ENCODE results near the gene BIN1. TPM values are rescaled to one million over a fixed set of nuclear protein-coding genes. Genes with fewer than 3 reads are reported as not detected.
A peak's percentile ranks its signal among the peaks of the same experiment; 100 is the strongest.

Gene BIN1
- total RNA-seq, 1 donor from 2014 or later, result 62.5 TPM

DNA sequence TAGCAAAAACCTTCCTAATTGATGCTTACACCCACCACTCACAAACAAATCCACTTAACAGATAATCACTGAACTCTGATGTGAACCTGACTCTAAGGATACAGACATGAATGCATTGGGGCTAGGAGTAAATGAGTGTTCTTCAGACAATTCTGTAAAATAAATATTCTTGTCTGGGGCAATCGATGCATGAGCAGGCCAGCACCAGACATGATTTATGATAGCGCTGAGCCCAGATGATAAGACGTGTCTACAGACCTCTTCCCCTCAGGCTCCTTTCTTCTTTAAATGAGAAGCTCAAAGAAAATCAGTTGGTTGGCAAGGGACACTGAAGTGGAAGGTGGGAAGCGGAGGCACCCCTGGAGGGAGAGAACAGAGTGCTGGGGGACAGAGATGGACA is 27.3 kb upstream of the BIN1 start:
- no peaks in the 10 kb centered on the region for H3K27me3 Mint-ChIP-seq
- no peak for DNase-seq
- POLR2A ChIA-PET, result no interaction called here
- intact Hi-C loops (cut with micrococcal nuclease), result no loop called here
- no peak overlapping the region for H3K4me3 Mint-ChIP-seq
- no peak overlapping the region for H3K27ac Mint-ChIP-seq
- H3K4me1 Mint-ChIP-seq, result no peaks in the 10 kb centered on the region
- TF ChIP-seq, protein P1, sequence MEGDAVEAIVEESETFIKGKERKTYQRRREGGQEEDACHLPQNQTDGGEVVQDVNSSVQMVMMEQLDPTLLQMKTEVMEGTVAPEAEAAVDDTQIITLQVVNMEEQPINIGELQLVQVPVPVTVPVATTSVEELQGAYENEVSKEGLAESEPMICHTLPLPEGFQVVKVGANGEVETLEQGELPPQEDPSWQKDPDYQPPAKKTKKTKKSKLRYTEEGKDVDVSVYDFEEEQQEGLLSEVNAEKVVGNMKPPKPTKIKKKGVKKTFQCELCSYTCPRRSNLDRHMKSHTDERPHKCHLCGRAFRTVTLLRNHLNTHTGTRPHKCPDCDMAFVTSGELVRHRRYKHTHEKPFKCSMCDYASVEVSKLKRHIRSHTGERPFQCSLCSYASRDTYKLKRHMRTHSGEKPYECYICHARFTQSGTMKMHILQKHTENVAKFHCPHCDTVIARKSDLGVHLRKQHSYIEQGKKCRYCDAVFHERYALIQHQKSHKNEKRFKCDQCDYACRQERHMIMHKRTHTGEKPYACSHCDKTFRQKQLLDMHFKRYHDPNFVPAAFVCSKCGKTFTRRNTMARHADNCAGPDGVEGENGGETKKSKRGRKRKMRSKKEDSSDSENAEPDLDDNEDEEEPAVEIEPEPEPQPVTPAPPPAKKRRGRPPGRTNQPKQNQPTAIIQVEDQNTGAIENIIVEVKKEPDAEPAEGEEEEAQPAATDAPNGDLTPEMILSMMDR (IDR thresholded peaks at IDR 0.05), result no peak
- H3K9me3 Mint-ChIP-seq, result peaks cover 2% of the 10 kb centered on the region
- H3K36me3 Mint-ChIP-seq (ENCODE audit: low read depth), result no peaks in the 10 kb centered on the region
- CTCF ChIA-PET, result no interaction called here
- ATAC-seq (ENCODE audit: low read depth), result no peak

DNA sequence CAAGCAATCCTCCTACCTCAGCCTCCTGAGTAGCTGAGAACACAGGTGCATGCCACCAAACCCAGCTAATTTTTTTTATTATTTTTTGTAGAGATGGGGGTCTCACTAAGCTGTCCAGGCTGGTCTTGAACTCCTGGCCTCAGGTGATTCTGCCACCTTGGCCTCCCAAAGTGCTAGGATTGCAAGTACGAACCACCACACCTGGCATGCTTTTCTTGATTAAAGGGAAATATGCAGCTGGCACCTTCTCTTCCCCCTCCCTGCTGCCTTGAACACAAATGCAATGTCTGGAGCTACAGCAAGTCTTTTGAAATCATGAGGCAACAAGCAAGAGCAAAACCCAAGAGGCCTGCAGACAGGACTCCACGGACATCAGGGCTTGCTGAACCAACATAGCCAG is 26.8 kb upstream of the BIN1 start:
- DNase-seq, result no peak
- no peak for ATAC-seq (ENCODE audit: low read depth)
- no peaks in the 10 kb centered on the region for H3K27me3 Mint-ChIP-seq
- no peaks in the 10 kb centered on the region for H3K36me3 Mint-ChIP-seq (ENCODE audit: low read depth)
- no peak overlapping the region for H3K27ac Mint-ChIP-seq
- H3K9me3 Mint-ChIP-seq, result no peaks in the 10 kb centered on the region
- POLR2A ChIA-PET, result no interaction called here
- H3K4me3 Mint-ChIP-seq, result no peak overlapping the region
- H3K4me1 Mint-ChIP-seq, result peaks cover under 1% of the 10 kb centered on the region
- CTCF ChIA-PET, result no interaction called here
- TF ChIP-seq, protein P1 (IDR thresholded peaks at IDR 0.05), result no peak
- intact Hi-C loops (cut with micrococcal nuclease), result no loop called here

DNA sequence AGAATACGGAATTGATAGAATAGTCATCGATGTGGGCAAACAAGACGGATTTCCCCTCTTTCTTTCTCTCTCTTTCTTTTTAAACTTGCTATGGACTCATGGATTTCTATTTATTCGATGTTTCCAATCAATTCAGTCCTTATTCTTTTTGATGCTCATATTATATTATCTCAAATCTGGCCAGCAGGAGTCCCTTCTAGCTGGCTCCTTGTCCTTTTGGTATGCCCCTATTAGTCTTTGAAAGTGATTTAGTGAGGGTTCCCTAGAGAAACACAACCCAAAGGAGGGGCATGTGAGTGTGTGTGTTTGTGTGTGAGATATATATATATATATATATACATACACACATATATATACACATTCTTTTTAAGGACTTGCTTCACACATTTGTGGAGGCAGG is 23.5 kb upstream of the BIN1 start:
- intact Hi-C loops (cut with micrococcal nuclease), result no loop called here
- Mint-ChIP-seq H3K4me3 (no peak overlapping the region), H3K27me3 (no peaks in the 10 kb centered on the region), H3K9me3 (no peaks in the 10 kb centered on the region), H3K4me1 (peaks cover 22% of the 10 kb centered on the region), H3K36me3 (ENCODE audit: low read depth) (no peaks in the 10 kb centered on the region), H3K27ac (no peak overlapping the region)
- TF ChIP-seq, protein P1 (IDR thresholded peaks at IDR 0.05), result no peak
- POLR2A ChIA-PET, result no interaction called here
- CTCF ChIA-PET, result no interaction called here
- ATAC-seq (ENCODE audit: low read depth), result no peak
- DNase-seq, result no peak

DNA sequence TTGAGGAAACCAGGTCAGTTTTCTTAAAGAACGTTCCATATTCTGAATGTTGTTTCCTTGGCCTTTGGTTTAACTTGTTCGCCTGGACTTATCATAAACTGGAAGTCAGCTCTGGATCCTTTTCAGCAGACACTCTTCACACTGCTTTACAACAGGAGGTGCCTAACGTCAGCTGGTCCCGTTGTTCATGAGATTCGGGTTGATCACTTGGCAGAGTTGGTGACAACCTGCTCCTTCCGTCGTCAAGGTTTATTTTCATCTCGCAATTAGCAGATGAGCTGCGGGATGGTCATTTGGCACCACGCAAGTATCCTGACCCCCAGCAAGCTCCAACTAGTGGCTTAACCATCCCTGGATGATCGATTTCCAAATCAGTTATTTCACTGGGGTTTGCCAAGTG is 23.0 kb upstream of the BIN1 start:
- DNase-seq, result no peak
- no peak overlapping the region for H3K27ac Mint-ChIP-seq
- TF ChIP-seq, protein P1 (IDR thresholded peaks at IDR 0.05), result no peak
- ChIA-PET CTCF (no interaction called here), POLR2A (interaction anchor here (0.5 kb wide), 1 partner anchor 25 kb away, joined by 4 read pairs; no protein-coding TSS in a partner anchor)
- H3K36me3 Mint-ChIP-seq (ENCODE audit: low read depth), result no peaks in the 10 kb centered on the region
- H3K4me3 Mint-ChIP-seq, result no peak overlapping the region
- no peak for ATAC-seq (ENCODE audit: low read depth)
- intact Hi-C loops (cut with micrococcal nuclease), result no loop called here
- H3K4me1 Mint-ChIP-seq, result peaks cover 22% of the 10 kb centered on the region
- H3K27me3 Mint-ChIP-seq, result no peaks in the 10 kb centered on the region
- H3K9me3 Mint-ChIP-seq, result no peaks in the 10 kb centered on the region

DNA sequence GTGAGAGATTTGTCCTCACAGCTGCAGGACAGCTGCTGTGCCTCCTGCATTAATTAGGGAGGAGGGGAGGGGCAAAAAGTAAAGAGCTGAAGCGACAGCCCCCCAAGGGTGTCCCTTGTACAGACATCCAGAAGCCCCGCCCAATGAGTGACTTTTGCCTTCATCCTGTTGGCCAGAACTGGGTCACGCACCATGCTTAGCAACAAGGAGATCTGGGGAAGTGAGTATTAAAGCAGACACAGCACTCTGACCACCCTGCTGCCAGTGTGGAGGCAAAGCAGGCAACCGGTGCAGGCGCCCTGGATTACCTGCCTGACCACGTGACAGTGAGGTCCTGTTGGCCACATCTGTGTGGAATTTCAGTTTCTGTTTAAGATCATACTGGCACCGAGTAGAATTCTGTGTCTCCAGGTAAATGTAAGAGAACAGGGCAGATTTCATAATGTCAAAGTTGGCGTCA is 21.5 kb upstream of the BIN1 start:
- intact Hi-C loops (cut with micrococcal nuclease), result no loop called here
- CTCF ChIA-PET, result no interaction called here
- DNase-seq (no peak), ATAC-seq (ENCODE audit: low read depth) (peak; percentile 92)
- peak overlapping the region; percentile 28 for H3K4me3 Mint-ChIP-seq
- H3K36me3 Mint-ChIP-seq (ENCODE audit: low read depth), result no peaks in the 10 kb centered on the region
- peaks cover 22% of the 10 kb centered on the region for H3K4me1 Mint-ChIP-seq
- TF ChIP-seq, protein P1 (IDR thresholded peaks at IDR 0.05), result no peak
- POLR2A ChIA-PET, result no interaction called here
- H3K9me3 Mint-ChIP-seq, result no peaks in the 10 kb centered on the region
- H3K27me3 Mint-ChIP-seq, result no peaks in the 10 kb centered on the region
- no peak overlapping the region for H3K27ac Mint-ChIP-seq

Data from activated B cell treated with CpG ODN at 0.5 μM for 24 hours (primary cell).